ENCODE data around the gene CAMK1D.

DNA sequence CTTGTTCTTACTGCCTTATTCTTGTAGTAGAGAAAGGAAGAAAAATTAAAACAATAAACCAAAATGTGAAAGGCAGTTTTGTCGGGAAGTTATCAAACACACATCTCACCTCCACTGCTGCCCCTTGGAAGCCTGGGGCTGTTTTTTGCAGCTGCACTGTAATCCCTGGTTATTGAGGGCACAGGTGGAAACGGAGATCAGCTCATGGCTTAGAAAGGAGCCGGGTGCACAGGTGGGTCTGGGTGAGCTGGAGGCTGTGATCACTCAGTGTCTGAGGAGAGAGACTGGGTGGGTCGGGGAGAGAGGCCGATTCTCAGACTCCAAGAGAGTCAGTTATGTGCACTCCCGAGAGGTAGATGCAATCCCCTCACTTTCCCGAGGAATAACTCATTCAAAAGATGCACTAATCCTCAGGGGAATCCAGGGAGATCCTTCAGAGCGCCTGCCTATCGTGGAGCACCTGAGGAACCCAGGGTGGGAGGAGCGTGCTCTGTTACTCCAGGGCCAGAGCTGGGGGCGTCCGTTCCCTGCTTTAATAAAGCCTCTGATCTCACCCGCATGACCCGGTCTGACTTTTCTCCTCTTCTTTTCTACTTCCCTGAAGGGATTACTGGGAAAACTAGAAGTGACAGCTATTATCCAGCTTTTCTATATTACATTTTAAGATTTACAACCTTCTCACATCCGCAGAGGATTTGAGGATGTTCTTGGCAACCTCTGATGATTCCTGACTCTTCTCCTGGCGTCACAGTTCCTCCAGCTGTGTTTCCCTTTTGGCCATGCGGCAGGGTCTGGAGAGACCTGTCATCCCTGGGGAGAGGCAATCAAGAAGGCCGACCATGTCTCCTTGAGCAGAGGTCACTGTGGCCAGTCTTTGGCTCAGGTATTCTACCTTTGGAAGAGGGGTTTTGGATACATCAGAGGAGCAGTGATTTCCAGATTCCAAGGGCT, 82.1 kb downstream of the CAMK1D start:
- TF ChIP-seq CTCF (IDR thresholded peaks at IDR 0.05) (no peak), POLR2A (IDR thresholded peaks at IDR 0.05) (no peak)
